NCI-H2196 (cell line): ENCODE data around the gene RCL1.

Source experiments
- DNase-seq: peaks from one replicate; lab custom pipeline; 2025; ENCODE audit not compliant: unreplicated experiment; lab: John Stamatoyannopoulos, UW

Gene RCL1

GRCh38 chr9:4810565-4810964 lies 17.8 kb downstream of the RCL1 start:
- DNase-seq = no peak

- DNase-seq = no peak
These were observed 19.1 kb downstream of the RCL1 start for GRCh38 chr9:4811824-4812223.

- no peak for DNase-seq
These were observed 20.1 kb downstream of the RCL1 start for GRCh38 chr9:4812858-4813257.

GRCh38 chr9:4814913-4815312 lies 22.2 kb downstream of the RCL1 start:
- no peak for DNase-seq

- DNase-seq = no peak
These were observed 22.7 kb downstream of the RCL1 start for GRCh38 chr9:4815381-4815956.

- DNase-seq = no peak
These were observed 27.4 kb downstream of the RCL1 start for GRCh38 chr9:4820168-4820567.

GRCh38 chr9:4821133-4821532 lies 28.4 kb downstream of the RCL1 start:
- DNase-seq = no peak

GRCh38 chr9:4822057-4822456 lies 29.3 kb downstream of the RCL1 start:
- DNase-seq = no peak

- DNase-seq = no peak
These were observed 33.8 kb downstream of the RCL1 start for GRCh38 chr9:4826417-4827166.

GRCh38 chr9:4827224-4827623 lies 34.5 kb downstream of the RCL1 start:
- DNase-seq = no peak

GRCh38 chr9:4828761-4829160 lies 36.0 kb downstream of the RCL1 start:
- no peak for DNase-seq

GRCh38 chr9:4829969-4830368 lies 37.2 kb downstream of the RCL1 start:
- DNase-seq = no peak

- no peak for DNase-seq
These were observed 38.0 kb downstream of the RCL1 start for GRCh38 chr9:4830699-4831098.

GRCh38 chr9:4831119-4831518 lies 38.4 kb downstream of the RCL1 start:
- no peak for DNase-seq

GRCh38 chr9:4831944-4832343 lies 39.2 kb downstream of the RCL1 start:
- DNase-seq = no peak

- no peak for DNase-seq
These were observed 40.2 kb downstream of the RCL1 start for GRCh38 chr9:4832786-4833579.

- DNase-seq = no peak
These were observed 41.2 kb downstream of the RCL1 start for GRCh38 chr9:4833781-4834560.

GRCh38 chr9:4836676-4837075 lies 43.9 kb downstream of the RCL1 start:
- DNase-seq = no peak

GRCh38 chr9:4837261-4838188 lies 44.8 kb downstream of the RCL1 start:
- no peak for DNase-seq

- no peak for DNase-seq
These were observed 45.4 kb downstream of the RCL1 start for GRCh38 chr9:4838189-4838546.
